Peyer's patch (tissue), 4 donors: ENCODE results near the gene PAX2.

Source experiments
- POLR2A ChIP-seq, 2 donors: fragments of 450-650 bp; IDR thresholded peaks; one replicate each; pipeline ENCODE4 v1.5.1; 2017; ENCODE audit warnings: antibody characterized with exemption in 2 of 2, mild to moderate bottlenecking in 2 of 2, moderate library complexity in 2 of 2
- TF ChIP-seq, protein P1 (sequence below), 6 experiments: fragments of 450-650 bp in 4 of 6; fragments of 200-600 bp in 2 of 6; sonication (generic) in 1 of 6; IDR thresholded peaks; one replicate each; pipeline ENCODE4 v1.5.1; 2017 to 2019; ENCODE audit warnings: antibody characterized with exemption in 6 of 6, mild to moderate bottlenecking in 3 of 6, moderate library complexity in 1 of 6

DNA sequence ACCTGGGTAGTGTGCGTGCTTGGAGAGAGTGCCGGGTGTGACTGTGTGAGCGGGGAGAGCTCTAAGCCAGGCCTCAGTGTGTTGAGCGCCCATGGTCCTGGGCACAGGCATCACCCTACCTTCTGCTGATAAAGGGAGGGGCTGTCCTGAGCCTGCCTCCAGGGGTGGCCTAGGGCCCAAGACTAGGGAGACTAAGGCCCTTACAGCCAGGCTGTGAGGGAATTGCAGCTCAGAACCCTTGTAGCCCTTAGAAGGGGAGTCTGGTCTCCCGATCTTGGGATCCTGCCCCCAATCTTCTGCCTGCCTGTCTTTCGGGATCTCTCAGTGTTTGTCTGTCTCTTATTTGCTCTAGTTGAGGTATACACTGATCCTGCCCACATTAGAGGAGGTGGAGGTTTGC is 41.2 kb downstream of the PAX2 start:
- TF ChIP-seq, protein P1, sequence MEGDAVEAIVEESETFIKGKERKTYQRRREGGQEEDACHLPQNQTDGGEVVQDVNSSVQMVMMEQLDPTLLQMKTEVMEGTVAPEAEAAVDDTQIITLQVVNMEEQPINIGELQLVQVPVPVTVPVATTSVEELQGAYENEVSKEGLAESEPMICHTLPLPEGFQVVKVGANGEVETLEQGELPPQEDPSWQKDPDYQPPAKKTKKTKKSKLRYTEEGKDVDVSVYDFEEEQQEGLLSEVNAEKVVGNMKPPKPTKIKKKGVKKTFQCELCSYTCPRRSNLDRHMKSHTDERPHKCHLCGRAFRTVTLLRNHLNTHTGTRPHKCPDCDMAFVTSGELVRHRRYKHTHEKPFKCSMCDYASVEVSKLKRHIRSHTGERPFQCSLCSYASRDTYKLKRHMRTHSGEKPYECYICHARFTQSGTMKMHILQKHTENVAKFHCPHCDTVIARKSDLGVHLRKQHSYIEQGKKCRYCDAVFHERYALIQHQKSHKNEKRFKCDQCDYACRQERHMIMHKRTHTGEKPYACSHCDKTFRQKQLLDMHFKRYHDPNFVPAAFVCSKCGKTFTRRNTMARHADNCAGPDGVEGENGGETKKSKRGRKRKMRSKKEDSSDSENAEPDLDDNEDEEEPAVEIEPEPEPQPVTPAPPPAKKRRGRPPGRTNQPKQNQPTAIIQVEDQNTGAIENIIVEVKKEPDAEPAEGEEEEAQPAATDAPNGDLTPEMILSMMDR (IDR thresholded peaks at IDR 0.05), result no peak
- no peak for TF ChIP-seq POLR2A (IDR thresholded peaks at IDR 0.05)
